RWPE2 (cell line): ENCODE results near the gene NEUROG2.
"Not testable (repeated sequence)": the region's sequence is repeated elsewhere in the genome, so short reads cannot be mapped to it uniquely, and the experiment has no call there.

Experiments used
- ATAC-seq: fragments of 200-7000 bp; cut with Tn5 transposase; 3 replicates; pipeline ENCODE4 v1.9.1; 2021; ENCODE audit warnings: low read depth
- DNase-seq: peaks from one replicate; pipeline ENCODE4 v3.0.0-alpha.2; 2020; ENCODE audit warnings: low spot score
- H3K27ac ChIP-seq: fragments of 450-650 bp; 2 replicates; pipeline ENCODE4 v1.5.1; 2017; ENCODE audit warnings: mild to moderate bottlenecking; ENCODE audit not compliant: poor library complexity, severe bottlenecking
- H3K27me3 ChIP-seq: fragments of 250-450 bp; sonication (Bioruptor Pico); 2 replicates; pipeline ENCODE4 v1.5.1; 2021; ENCODE audit warnings: mild to moderate bottlenecking, moderate library complexity; ENCODE audit not compliant: insufficient read depth, poor library complexity, severe bottlenecking
- H3K36me3 ChIP-seq: fragments of 250-450 bp; sonication (Bioruptor Pico); 2 replicates; pipeline ENCODE4 v1.5.1; 2020; ENCODE audit warnings: low read depth, mild to moderate bottlenecking, moderate library complexity
- H3K4me1 ChIP-seq: fragments of 250-450 bp; sonication (Bioruptor Pico); 2 replicates; pipeline ENCODE4 v1.5.1; 2021; ENCODE audit warnings: mild to moderate bottlenecking, moderate library complexity; ENCODE audit not compliant: insufficient read depth, poor library complexity, severe bottlenecking
- H3K4me3 ChIP-seq: fragments of 250-450 bp; sonication (Bioruptor Pico); 2 replicates; pipeline ENCODE4 v1.5.1; 2021; ENCODE audit warnings: mild to moderate bottlenecking, moderate library complexity; ENCODE audit not compliant: severe bottlenecking
- H3K9me3 ChIP-seq: fragments of 250-450 bp; sonication (Bioruptor Pico); 2 replicates; pipeline ENCODE4 v1.5.1; 2021; ENCODE audit warnings: mild to moderate bottlenecking, moderate library complexity; ENCODE audit not compliant: severe bottlenecking
- TF ChIP-seq, protein P1 (sequence below): fragments of 450-650 bp; IDR thresholded peaks from one replicate; pipeline ENCODE4 v1.5.1; 2017; ENCODE audit warnings: mild to moderate bottlenecking, moderate library complexity; ENCODE audit not compliant: poor library complexity, severe bottlenecking

Gene NEUROG2

DNA sequence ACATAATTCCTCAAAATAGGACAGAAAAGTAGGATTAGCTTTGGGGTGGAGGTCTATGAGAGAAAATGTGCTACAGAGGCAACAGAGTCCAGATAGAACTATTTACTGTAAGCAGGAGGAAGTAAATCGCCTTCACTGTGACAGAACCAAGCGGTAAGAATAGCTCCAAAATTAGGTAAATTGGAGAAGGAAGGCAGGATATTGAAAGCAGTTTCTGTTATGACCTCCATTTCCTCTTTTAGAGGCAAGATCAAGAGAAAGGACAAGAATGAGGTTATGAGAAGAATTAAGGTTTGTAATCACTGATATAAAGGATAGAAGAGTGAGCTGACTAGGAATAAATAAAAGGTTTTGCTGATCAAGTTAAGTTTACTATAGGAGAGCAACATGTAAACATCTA, 44.1 kb upstream of the NEUROG2 start:
- H3K4me1 ChIP-seq = no peaks in the 10 kb centered on the region
- H3K27ac ChIP-seq = no peak overlapping the region
- ATAC-seq (no peak), DNase-seq (no peak)
- peaks cover 2% of the 10 kb centered on the region for H3K36me3 ChIP-seq
- no peaks in the 10 kb centered on the region for H3K27me3 ChIP-seq
- TF ChIP-seq, protein P1, sequence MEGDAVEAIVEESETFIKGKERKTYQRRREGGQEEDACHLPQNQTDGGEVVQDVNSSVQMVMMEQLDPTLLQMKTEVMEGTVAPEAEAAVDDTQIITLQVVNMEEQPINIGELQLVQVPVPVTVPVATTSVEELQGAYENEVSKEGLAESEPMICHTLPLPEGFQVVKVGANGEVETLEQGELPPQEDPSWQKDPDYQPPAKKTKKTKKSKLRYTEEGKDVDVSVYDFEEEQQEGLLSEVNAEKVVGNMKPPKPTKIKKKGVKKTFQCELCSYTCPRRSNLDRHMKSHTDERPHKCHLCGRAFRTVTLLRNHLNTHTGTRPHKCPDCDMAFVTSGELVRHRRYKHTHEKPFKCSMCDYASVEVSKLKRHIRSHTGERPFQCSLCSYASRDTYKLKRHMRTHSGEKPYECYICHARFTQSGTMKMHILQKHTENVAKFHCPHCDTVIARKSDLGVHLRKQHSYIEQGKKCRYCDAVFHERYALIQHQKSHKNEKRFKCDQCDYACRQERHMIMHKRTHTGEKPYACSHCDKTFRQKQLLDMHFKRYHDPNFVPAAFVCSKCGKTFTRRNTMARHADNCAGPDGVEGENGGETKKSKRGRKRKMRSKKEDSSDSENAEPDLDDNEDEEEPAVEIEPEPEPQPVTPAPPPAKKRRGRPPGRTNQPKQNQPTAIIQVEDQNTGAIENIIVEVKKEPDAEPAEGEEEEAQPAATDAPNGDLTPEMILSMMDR = no peak
- H3K4me3 ChIP-seq = no peak overlapping the region
- H3K9me3 ChIP-seq = no peaks in the 10 kb centered on the region

DNA sequence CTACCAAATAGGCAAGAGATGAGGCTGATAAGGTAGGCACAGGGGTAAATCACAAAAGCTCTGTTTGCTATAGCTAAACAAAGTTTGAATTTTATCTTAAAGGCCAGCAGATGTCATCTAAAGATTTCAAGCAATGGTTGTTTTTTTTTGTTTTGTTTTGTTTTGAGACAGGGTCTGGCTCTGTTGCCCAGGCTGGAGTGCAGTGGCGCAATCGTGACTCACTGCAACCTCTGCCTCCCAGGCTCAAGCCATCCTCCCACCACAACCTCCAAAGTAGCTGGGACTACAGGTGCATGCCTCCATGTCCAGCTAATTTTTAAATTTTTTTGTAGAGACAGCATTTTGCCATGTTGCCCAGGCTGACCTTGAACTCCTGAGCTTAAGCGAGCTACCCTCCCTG, 43.1 kb upstream of the NEUROG2 start:
- no peaks in the 10 kb centered on the region for H3K27me3 ChIP-seq
- ATAC-seq (no peak), DNase-seq (no peak)
- no peak overlapping the region for H3K27ac ChIP-seq
- TF ChIP-seq, protein P1 = no peak
- no peaks in the 10 kb centered on the region for H3K9me3 ChIP-seq
- H3K4me3 ChIP-seq = no peak overlapping the region
- H3K36me3 ChIP-seq = peaks cover 5% of the 10 kb centered on the region
- H3K4me1 ChIP-seq = no peaks in the 10 kb centered on the region

DNA sequence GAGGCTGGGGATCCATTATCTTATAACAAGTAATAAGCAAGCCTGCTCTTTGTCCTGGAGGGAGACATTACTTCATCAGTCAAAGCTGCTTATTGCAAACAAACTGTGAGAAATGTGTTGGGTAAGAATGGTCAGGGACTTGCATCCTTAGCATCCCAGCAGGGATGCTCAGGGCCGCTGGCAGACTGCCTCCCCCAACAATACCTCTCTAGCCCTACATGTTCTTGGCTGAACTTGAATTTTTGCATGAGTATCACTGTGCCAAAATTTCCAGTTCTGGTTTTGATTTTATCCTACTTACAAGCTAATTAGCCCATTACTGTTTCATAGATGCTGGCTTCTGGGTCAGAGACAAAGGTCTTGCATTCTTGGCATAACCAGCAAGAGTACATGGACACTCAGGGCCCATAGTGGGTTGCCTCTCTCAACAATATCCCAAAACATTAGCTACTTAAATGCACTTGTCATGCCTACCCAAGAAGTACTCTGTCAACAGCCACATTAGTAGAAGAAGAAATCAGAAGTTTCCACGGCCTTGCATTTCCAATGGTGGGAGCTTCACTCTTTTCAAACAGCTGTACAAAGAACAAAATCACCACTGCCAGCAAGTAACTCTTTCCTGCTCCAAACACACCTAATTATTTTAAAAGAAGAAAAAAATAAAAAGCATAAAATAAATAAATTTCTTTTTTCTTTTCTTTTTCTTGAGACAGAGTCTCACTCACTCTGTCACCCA, 41.9 kb upstream of the NEUROG2 start:
- TF ChIP-seq, protein P1 = no peak
- H3K4me3 ChIP-seq = no peak overlapping the region
- peaks cover 12% of the 10 kb centered on the region for H3K36me3 ChIP-seq
- no peaks in the 10 kb centered on the region for H3K27me3 ChIP-seq
- ATAC-seq = no peak
- peaks cover 6% of the 10 kb centered on the region for H3K4me1 ChIP-seq
- H3K27ac ChIP-seq = no peak overlapping the region
- H3K9me3 ChIP-seq = no peaks in the 10 kb centered on the region
- DNase-seq = no peak

DNA sequence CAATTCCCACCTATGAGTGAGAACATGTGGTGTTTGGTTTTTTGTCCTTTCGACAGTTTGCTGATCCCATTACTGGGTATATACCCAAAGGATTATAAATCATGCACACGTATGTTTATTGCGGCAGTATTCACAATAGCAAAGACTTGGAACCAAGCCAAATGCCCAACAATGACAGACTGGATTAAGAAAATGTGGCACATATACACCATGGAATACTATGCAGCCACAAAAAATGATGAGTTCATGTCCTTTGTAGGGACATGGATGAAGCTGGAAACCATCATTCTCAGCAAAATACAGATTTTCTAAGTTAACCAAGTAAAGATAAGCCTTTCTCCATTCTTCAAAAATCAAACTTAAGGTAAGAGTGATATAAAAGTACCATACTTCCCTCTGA, 38.3 kb upstream of the NEUROG2 start:
- not testable (repeated sequence) for H3K9me3 ChIP-seq, DNase-seq, H3K27me3 ChIP-seq, H3K4me3 ChIP-seq, H3K27ac ChIP-seq, ATAC-seq
- Histone ChIP-seq H3K36me3 (peaks cover 19% of the 10 kb centered on the region), H3K4me1 (peaks cover 12% of the 10 kb centered on the region)

DNA sequence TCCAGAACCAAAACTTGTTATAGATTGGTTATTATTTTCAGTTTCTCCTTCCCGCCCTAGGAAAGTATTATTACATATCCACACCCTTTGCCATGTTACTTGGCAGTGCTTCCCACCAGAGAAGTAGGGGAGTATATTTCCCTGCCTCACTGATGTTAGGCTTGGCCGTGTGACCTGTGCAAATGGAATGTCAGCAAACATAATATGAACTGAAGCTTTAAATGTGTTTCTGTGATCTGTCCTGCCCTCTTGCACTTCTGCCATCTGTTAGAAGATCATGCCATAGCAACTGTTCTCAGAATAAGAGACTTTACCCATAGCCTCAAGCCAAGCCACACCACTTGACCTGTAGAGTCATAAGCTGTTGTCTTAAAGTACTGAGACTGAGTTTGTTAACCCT, 36.7 kb upstream of the NEUROG2 start:
- H3K27me3 ChIP-seq = no peaks in the 10 kb centered on the region
- TF ChIP-seq, protein P1 = no peak
- peaks cover 12% of the 10 kb centered on the region for H3K4me1 ChIP-seq
- no peaks in the 10 kb centered on the region for H3K9me3 ChIP-seq
- DNase-seq (no peak), ATAC-seq (peak; percentile 82)
- H3K36me3 ChIP-seq = peaks cover 19% of the 10 kb centered on the region
- H3K4me3 ChIP-seq = no peak overlapping the region
- peak overlapping the region; percentile 6 for H3K27ac ChIP-seq
